Coronary artery (tissue), 2 donors: ENCODE measurements around the gene DHRS2.

Source experiments
- DNase-seq: peaks from one replicate; pipeline ENCODE4 v3.0.0-alpha.2; 2017; ENCODE audit warnings: low spot score
- H3K27ac ChIP-seq, 2 donors: fragments of 200-600 bp; sonication (generic); one replicate each; pipeline ENCODE4 v1.5.1; 2016 to 2019
- H3K4me3 ChIP-seq: fragments of 200-600 bp; sonication (generic); 2 replicates; pipeline ENCODE4 v1.5.1; 2016; ENCODE audit warnings: mild to moderate bottlenecking, moderate library complexity
- TF ChIP-seq, protein P1 (sequence below): fragments of 200-600 bp; sonication (generic); IDR thresholded peaks from one replicate; pipeline ENCODE4 v1.5.1; 2019; ENCODE audit warnings: antibody characterized with exemption

Gene DHRS2

DNA sequence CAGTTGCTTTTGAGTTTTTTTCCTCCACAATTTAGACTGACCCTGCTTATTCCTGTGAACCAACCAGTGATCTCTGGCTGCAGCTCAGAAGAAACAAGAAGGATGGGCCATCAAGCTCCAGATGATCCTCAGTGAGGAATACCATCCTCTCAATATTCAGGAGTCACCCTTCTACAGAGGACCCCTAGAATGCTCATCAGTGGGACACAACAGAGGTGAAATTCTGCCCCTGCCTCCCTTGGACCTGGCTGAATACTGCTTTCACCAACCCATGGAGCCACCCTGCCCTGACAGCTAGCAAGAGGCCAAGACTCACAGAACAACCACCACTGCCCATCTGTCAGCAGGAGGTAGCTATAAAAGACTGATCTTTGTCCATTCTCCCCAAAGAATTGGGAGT lies 9.2 kb upstream of the DHRS2 start:
- Histone ChIP-seq H3K4me3 (no peak overlapping the region), H3K27ac (no peak overlapping the region)
- TF ChIP-seq, protein P1, sequence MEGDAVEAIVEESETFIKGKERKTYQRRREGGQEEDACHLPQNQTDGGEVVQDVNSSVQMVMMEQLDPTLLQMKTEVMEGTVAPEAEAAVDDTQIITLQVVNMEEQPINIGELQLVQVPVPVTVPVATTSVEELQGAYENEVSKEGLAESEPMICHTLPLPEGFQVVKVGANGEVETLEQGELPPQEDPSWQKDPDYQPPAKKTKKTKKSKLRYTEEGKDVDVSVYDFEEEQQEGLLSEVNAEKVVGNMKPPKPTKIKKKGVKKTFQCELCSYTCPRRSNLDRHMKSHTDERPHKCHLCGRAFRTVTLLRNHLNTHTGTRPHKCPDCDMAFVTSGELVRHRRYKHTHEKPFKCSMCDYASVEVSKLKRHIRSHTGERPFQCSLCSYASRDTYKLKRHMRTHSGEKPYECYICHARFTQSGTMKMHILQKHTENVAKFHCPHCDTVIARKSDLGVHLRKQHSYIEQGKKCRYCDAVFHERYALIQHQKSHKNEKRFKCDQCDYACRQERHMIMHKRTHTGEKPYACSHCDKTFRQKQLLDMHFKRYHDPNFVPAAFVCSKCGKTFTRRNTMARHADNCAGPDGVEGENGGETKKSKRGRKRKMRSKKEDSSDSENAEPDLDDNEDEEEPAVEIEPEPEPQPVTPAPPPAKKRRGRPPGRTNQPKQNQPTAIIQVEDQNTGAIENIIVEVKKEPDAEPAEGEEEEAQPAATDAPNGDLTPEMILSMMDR, result no peak
- peak; percentile 33 for DNase-seq

DNA sequence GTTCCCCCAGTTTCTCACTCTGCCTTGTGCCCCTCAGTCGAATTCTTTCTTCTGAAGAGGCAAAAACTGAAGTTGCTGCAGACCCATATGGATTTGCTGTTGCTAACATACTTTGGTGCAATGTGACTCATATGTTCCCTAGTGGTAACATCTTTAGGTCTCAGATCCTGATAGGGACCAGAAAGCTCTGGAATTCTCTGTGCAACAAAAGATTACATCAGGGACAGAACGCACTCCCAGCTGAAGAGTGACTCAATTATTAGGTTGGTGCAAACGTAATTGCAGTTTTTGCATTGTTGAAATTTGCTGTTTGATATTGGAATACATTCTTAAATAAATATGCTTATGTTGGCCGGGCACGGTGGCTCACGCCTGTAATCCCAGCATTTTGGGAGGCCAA lies 8.2 kb upstream of the DHRS2 start:
- DNase-seq, result no peak
- H3K27ac ChIP-seq, result no peak overlapping the region
- H3K4me3 ChIP-seq, result no peak overlapping the region
- TF ChIP-seq, protein P1, result no peak

DNA sequence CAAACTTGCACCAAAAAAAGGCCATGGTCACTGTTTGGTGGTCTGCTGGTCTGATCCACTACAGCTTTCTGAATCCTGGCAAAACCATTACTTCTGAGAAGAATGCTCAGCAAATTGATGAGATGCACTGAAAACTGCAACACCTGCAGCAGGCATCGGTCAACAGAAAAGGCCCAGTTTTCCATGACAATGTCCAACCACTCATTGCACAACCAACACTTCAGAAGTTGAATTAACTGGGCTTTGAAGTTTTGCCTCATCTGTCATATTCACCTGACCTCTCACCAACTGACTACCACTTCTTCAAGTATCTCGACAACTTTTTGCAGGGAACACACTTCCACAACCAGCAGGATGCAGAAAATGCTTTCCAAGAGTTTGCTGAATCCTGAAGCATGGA lies 7.0 kb upstream of the DHRS2 start:
- peak; percentile 5 for DNase-seq
- TF ChIP-seq, protein P1, result no peak
- Histone ChIP-seq H3K4me3 (no peak overlapping the region), H3K27ac (no peak overlapping the region)

DNA sequence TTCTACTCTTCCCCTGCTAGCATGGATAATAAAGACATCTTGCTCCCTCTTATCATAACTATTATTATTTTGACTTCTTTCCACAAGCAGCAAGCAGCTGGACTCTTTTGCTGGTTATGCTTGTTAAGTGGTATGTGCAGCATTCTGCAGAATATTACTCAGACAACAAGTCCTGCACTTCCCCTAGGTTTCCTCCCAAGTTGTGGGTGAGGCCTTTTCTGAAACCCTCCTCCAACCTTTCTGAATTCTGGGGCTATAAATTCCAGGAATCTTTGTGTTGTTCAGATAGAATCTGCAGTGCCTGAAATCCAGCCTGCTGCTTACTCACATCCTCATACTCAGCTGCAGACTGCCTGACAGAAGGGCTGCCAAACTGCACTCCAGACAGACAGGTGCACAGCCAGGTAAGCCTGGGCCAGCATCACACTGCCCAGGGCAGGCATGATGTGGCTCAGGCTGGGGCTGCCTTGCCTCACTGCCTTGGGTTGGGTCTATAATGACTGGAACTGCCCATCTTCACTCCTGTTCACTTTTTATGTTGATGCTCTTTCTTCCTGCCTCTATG lies 6.2 kb upstream of the DHRS2 start:
- H3K27ac ChIP-seq, result no peak overlapping the region
- peak; percentile 52 for DNase-seq

DNA sequence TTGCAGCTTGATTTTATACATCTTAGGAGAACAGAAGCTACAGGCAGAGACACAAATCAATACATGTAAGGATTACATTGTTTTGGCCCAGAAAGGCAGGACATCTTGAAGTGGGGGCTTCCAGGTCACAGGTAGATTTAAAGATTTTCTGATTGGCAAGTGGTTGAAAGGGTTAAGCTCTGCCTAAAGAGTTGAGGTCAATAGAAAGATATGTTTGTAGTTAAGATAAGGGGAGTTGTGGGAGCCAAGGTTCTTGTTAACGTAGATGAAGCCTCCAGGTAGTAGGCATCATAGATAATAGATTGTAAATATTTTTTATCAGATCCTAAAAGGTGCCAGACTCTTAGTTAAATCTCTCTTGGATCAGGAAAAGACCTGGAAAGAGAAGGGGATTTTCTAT lies 5.5 kb upstream of the DHRS2 start:
- Histone ChIP-seq H3K27ac (no peak overlapping the region), H3K4me3 (no peak overlapping the region)
- DNase-seq, result no peak
- TF ChIP-seq, protein P1, result no peak

More for the DNA sequence above, 6.2 kb upstream of the DHRS2 start:
- TF ChIP-seq, protein P1, result no peak
- H3K4me3 ChIP-seq, result no peak overlapping the region

DNA sequence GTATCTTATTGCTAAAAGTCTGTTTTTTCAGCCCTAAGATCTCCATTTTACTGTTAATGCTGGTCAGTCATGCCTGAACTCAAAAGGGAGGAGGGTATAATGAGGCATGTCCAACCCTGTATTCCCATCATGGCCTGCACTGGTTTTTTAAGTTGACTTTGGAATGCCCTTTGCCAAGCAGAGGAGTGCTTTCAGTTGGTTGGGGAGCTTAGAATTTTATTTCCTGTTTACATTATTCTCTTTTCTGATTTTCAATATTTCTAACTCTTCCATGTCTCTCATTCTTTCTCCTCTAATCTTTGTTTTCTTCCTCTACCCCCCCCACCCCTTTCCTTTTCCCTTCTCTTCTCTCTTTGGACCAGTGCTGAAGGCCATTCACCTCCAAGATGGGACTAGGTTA lies 4.9 kb upstream of the DHRS2 start:
- no peak for DNase-seq
- Histone ChIP-seq H3K4me3 (no peak overlapping the region), H3K27ac (no peak overlapping the region)
- TF ChIP-seq, protein P1, result no peak

DNA sequence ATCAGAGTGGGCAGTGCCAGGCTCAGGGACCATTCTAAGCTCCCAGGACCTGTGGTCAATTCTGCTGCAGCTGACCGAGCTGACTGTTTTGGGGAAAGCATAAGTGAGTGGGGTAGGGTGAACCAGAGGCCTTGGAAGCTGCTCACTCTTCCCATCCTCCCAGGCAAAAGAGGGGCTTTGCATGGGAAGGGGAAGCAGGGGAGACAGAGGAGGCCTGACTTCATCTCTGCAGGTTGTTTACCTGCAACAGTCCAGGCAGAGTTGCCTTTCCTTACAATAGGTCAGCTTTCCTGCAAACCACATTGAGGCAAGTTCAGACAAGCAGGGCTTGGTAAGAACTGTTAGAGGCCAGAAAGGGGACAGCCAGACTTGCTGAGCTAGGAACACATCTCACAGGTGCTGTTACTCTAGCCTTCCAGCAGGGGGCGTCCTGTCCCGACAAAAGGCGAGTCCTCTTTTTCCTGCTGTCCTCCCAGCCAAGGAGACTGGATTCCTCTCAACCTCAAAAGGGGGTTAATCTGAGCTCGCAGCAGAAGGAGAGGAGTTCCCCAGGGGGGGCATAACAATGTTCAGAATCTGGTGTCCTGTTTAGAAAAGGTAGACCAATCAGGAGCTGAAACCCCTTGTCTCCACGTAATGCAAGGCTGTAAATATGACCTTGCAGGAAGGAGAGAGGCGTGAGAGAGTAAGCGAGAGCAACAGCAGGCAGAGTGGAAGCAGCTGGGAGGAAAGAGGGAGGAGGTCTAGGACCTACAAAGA lies 4.3 kb upstream of the DHRS2 start:
- TF ChIP-seq, protein P1, result peak; percentile 85
- Histone ChIP-seq H3K4me3 (peak overlapping the region; percentile 54), H3K27ac (no peak overlapping the region)
- peak; percentile 75 for DNase-seq
